ENCODE results near the gene ZNF740.

The ZNF740 gene

DNA sequence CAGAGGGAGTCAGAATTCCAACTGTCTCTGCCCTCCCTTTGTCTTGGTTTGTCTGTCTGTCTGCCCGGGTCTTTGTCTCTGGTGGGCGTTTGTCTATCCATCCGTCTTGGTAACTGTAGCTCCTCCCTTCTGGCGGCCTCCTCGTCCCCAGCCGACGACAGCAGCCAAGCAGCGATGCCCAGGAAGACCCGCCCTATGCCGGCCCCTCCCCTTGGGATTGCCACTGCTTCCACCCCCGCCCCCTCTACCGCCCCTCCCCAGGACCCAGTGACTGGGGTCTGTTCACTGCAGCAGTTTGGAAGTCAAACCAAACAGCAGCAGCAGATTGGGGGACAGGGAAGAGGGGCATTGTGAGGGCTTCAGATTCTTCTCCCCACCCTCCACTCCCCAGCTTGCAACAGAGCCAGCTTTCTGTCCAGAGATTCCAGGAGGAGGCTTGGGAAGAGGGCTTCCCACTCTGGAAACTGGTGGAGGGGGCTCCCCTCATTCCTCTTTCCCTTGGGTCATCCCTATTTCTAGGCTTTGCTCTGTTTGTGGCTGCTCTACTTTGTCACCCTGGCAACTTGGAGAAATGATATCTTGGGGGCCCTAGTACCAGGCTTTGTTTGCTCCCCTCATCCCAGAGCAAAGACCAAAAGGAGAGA lies 53.9 kb downstream of the ZNF740 start:
- H3K36me3 ChIP-seq (ENCODE audit: control insufficient read depth in 1 of 2, insufficient read depth in 2 of 2, low read length in 2 of 2), result no peaks in the 10 kb centered on the region
- H4K12ac ChIP-seq (ENCODE audit: low read depth, low read length), result no peak overlapping the region
- no peak overlapping the region for H3K14ac ChIP-seq (ENCODE audit: low read length)
- no peak overlapping the region for H4K8ac ChIP-seq (ENCODE audit: low read depth, low read length)
- peaks cover 3% of the 10 kb centered on the region for H3K79me2 ChIP-seq (ENCODE audit: control insufficient read depth, insufficient read depth, low read length, poor library complexity)
- no peak overlapping the region for H2BK120ac ChIP-seq (ENCODE audit: insufficient read depth, low read length, poor library complexity)
- no peak overlapping the region for H2AK5ac ChIP-seq (ENCODE audit: low read length)
- peaks cover 34 to 41% of the 10 kb centered on the region in 2 experiments for H3K4me1 ChIP-seq (ENCODE audit: control insufficient read depth in 1 of 2, insufficient read depth in 2 of 2, low read length in 2 of 2)
- no peaks in the 10 kb centered on the region for H3K9me3 ChIP-seq (ENCODE audit: insufficient read depth, low read depth, low read length)
- no peak overlapping the region for H3K27ac ChIP-seq (ENCODE audit: low read depth, low read length)
- peak overlapping the region; percentile 31 for H3K4me2 ChIP-seq (ENCODE audit: low read length)
- no peak for DNase-seq
- H2BK5ac ChIP-seq (ENCODE audit: low read depth, low read length, poor library complexity), result no peak overlapping the region
- H3K18ac ChIP-seq (ENCODE audit: low read length), result no peak overlapping the region
- H2BK12ac ChIP-seq (ENCODE audit: low read length), result no peak overlapping the region
- WGBS (ENCODE audit: extremely low coverage, insufficient coverage, insufficient read length), result no CpG with 5 or more reads among the region's 12 CpGs
- no peak overlapping the region for H3K4ac ChIP-seq (ENCODE audit: low read depth, low read length)
- peak overlapping the region; percentile 58 for H4K91ac ChIP-seq (ENCODE audit: low read depth, low read length)
- no peak overlapping the region for H3K9ac ChIP-seq (ENCODE audit: low read length)
- no peak overlapping the region for H2AFZ ChIP-seq (ENCODE audit: insufficient read depth, low read length, poor library complexity)
- no peak overlapping the region for H3K4me3 ChIP-seq (ENCODE audit: low read depth, low read length)
- H3K27me3 ChIP-seq (ENCODE audit: insufficient read depth, low read length), result no peaks in the 10 kb centered on the region
- no peak overlapping the region for H3K23ac ChIP-seq (ENCODE audit: low read length)
- peaks cover 21% of the 10 kb centered on the region for H3K79me1 ChIP-seq (ENCODE audit: low read length)

DNA sequence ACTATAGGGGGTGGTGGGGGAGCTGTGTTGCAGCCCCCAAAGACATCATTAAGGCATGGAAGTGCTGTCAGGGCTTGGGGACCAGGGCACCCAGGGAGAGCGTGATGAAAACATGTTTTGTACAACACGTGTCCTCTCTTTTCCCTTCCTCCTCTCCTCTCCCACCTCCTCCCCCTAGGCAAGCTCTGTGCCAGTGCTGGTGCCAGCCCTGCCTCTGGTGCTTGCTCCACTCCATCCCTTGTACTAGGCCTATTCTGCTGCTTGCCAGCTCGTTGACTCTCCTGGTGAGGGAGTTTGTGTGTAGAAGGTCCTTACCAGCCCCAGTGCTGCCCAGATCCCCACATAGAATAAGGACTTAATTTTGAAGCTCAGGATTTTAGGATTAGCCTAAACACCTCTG lies 54.6 kb downstream of the ZNF740 start:
- no peak overlapping the region for H4K12ac ChIP-seq (ENCODE audit: low read depth, low read length)
- H2BK120ac ChIP-seq (ENCODE audit: insufficient read depth, low read length, poor library complexity), result no peak overlapping the region
- H2BK12ac ChIP-seq (ENCODE audit: low read length), result peak overlapping the region; percentile 63
- H3K4ac ChIP-seq (ENCODE audit: low read depth, low read length), result no peak overlapping the region
- DNase-seq, result no peak
- H4K91ac ChIP-seq (ENCODE audit: low read depth, low read length), result no peak overlapping the region
- no peaks in the 10 kb centered on the region for H3K9me3 ChIP-seq (ENCODE audit: insufficient read depth, low read depth, low read length)
- no peak overlapping the region for H3K4me2 ChIP-seq (ENCODE audit: low read length)
- peak overlapping the region; percentile 49 for H2AK5ac ChIP-seq (ENCODE audit: low read length)
- H3K18ac ChIP-seq (ENCODE audit: low read length), result no peak overlapping the region
- no peaks in the 10 kb centered on the region for H3K36me3 ChIP-seq (ENCODE audit: control insufficient read depth in 1 of 2, insufficient read depth in 2 of 2, low read length in 2 of 2)
- H3K79me1 ChIP-seq (ENCODE audit: low read length), result peaks cover 21% of the 10 kb centered on the region
- no peak overlapping the region for H3K23ac ChIP-seq (ENCODE audit: low read length)
- no peak overlapping the region for H3K27ac ChIP-seq (ENCODE audit: low read depth, low read length)
- peaks cover 29 to 36% of the 10 kb centered on the region in 2 experiments for H3K4me1 ChIP-seq (ENCODE audit: control insufficient read depth in 1 of 2, insufficient read depth in 2 of 2, low read length in 2 of 2)
- no peak overlapping the region for H4K8ac ChIP-seq (ENCODE audit: low read depth, low read length)
- no peak overlapping the region for H3K14ac ChIP-seq (ENCODE audit: low read length)
- H3K9ac ChIP-seq (ENCODE audit: low read length), result no peak overlapping the region
- no CpG with 5 or more reads among the region's 3 CpGs for WGBS (ENCODE audit: extremely low coverage, insufficient coverage, insufficient read length)
- H3K27me3 ChIP-seq (ENCODE audit: insufficient read depth, low read length), result no peaks in the 10 kb centered on the region
- peaks cover 3% of the 10 kb centered on the region for H3K79me2 ChIP-seq (ENCODE audit: control insufficient read depth, insufficient read depth, low read length, poor library complexity)
- no peak overlapping the region for H2BK5ac ChIP-seq (ENCODE audit: low read depth, low read length, poor library complexity)
- H3K4me3 ChIP-seq (ENCODE audit: low read depth, low read length), result no peak overlapping the region
- no peak overlapping the region for H2AFZ ChIP-seq (ENCODE audit: insufficient read depth, low read length, poor library complexity)

DNA sequence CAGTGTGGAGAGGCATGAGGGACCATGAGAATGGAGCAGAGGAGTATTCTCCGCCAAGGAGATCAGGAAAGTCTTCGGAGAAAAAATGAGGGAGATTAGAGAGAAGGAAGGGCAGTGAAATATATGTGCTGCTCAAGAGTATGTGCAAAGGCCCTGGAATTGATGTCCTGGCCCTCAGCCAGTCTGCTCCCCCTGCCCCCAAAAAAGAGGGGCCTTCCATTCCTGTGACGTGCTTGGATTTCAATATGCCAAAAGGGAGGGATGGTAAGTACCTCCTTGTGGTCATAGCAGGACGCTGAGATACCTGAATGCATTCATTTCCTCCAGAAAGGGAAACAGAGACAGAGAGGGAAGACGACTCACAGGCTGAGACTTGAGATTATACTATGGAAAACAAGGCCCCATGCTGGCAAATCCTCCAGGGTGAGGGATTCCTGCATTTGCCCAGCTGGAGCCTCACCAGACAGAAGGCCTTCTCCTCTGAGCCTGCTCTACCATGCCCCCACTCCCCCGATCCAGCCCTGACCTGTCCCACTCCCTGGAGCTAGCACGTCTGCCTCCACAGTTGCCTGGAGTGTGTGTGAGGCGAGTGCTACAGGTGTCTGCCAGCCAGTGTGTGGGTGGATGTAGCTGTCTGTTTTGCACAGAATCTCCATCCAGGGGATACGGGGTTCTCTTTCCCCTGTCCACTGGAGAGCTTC lies 55.4 kb downstream of the ZNF740 start:
- no peaks in the 10 kb centered on the region for H3K27me3 ChIP-seq (ENCODE audit: insufficient read depth, low read length)
- no peak overlapping the region for H3K23ac ChIP-seq (ENCODE audit: low read length)
- H3K27ac ChIP-seq (ENCODE audit: low read depth, low read length), result no peak overlapping the region
- no peak overlapping the region for H3K4me2 ChIP-seq (ENCODE audit: low read length)
- no peak overlapping the region for H4K12ac ChIP-seq (ENCODE audit: low read depth, low read length)
- H2BK120ac ChIP-seq (ENCODE audit: insufficient read depth, low read length, poor library complexity), result no peak overlapping the region
- H3K18ac ChIP-seq (ENCODE audit: low read length), result no peak overlapping the region
- no peak overlapping the region for H2AK5ac ChIP-seq (ENCODE audit: low read length)
- no peaks in the 10 kb centered on the region for H3K9me3 ChIP-seq (ENCODE audit: insufficient read depth, low read depth, low read length)
- H2BK5ac ChIP-seq (ENCODE audit: low read depth, low read length, poor library complexity), result no peak overlapping the region
- H4K8ac ChIP-seq (ENCODE audit: low read depth, low read length), result no peak overlapping the region
- no peak overlapping the region for H3K9ac ChIP-seq (ENCODE audit: low read length)
- WGBS (ENCODE audit: extremely low coverage, insufficient coverage, insufficient read length), result no CpG with 5 or more reads among the region's 9 CpGs
- no peak overlapping the region for H4K91ac ChIP-seq (ENCODE audit: low read depth, low read length)
- DNase-seq, result no peak
- peaks cover 27 to 30% of the 10 kb centered on the region in 2 experiments for H3K4me1 ChIP-seq (ENCODE audit: control insufficient read depth in 1 of 2, insufficient read depth in 2 of 2, low read length in 2 of 2)
- H2BK12ac ChIP-seq (ENCODE audit: low read length), result no peak overlapping the region
- peaks cover 3% of the 10 kb centered on the region for H3K79me2 ChIP-seq (ENCODE audit: control insufficient read depth, insufficient read depth, low read length, poor library complexity)
- H3K14ac ChIP-seq (ENCODE audit: low read length), result no peak overlapping the region
- peaks cover 21% of the 10 kb centered on the region for H3K79me1 ChIP-seq (ENCODE audit: low read length)
- H3K4ac ChIP-seq (ENCODE audit: low read depth, low read length), result no peak overlapping the region
- H3K4me3 ChIP-seq (ENCODE audit: low read depth, low read length), result no peak overlapping the region
- H2AFZ ChIP-seq (ENCODE audit: insufficient read depth, low read length, poor library complexity), result no peak overlapping the region
- no peaks in the 10 kb centered on the region for H3K36me3 ChIP-seq (ENCODE audit: control insufficient read depth in 1 of 2, insufficient read depth in 2 of 2, low read length in 2 of 2)

DNA sequence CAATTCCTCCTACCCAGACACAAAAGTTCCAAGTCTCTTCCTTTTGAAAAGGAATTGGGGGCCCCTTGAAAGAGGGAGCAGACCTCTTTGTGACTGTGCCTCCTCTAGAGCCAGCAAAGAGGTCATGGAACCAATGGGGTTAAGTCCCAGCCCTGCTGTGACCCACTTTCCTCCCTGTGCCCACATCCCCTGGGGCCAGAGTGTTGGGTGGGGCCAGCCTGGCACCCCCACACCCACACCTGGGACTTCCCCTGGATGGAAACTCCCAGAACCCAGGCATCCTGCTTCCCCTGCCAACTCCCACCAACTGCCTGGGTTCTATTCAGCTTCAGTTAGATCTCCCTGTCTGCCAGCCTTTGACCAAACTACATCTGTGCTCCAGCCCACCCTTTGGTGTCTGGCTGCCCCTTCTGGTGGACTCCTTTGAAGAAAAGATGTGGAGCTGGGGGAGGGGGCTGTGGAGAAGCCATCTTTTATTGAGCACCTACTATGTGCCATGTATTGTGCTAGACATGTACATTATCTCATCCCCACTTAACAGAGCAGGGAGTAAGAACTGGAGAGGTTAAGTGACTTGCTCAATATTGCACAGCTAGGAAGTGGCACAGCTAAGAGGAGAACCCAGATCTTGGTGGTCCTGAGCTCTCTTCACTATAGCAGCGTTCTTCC lies 56.1 kb downstream of the ZNF740 start:
- Histone ChIP-seq H2BK5ac (ENCODE audit: low read depth, low read length, poor library complexity) (no peak overlapping the region), H3K79me1 (ENCODE audit: low read length) (peaks cover 15% of the 10 kb centered on the region), H3K9me3 (ENCODE audit: insufficient read depth, low read depth, low read length) (no peaks in the 10 kb centered on the region), H2AK5ac (ENCODE audit: low read length) (no peak overlapping the region), H3K9ac (ENCODE audit: low read length) (no peak overlapping the region), H2BK120ac (ENCODE audit: insufficient read depth, low read length, poor library complexity) (no peak overlapping the region), H3K27me3 (ENCODE audit: insufficient read depth, low read length) (no peaks in the 10 kb centered on the region), H3K14ac (ENCODE audit: low read length) (no peak overlapping the region), H2BK12ac (ENCODE audit: low read length) (no peak overlapping the region), H3K23ac (ENCODE audit: low read length) (no peak overlapping the region), H3K79me2 (ENCODE audit: control insufficient read depth, insufficient read depth, low read length, poor library complexity) (peaks cover under 1% of the 10 kb centered on the region), H3K4me2 (ENCODE audit: low read length) (no peak overlapping the region), H3K4ac (ENCODE audit: low read depth, low read length) (no peak overlapping the region), H4K91ac (ENCODE audit: low read depth, low read length) (no peak overlapping the region), H3K18ac (ENCODE audit: low read length) (no peak overlapping the region), H3K36me3 (ENCODE audit: control insufficient read depth in 1 of 2, insufficient read depth in 2 of 2, low read length in 2 of 2) (no peaks in the 10 kb centered on the region), H4K8ac (ENCODE audit: low read depth, low read length) (no peak overlapping the region), H4K12ac (ENCODE audit: low read depth, low read length) (no peak overlapping the region), H2AFZ (ENCODE audit: insufficient read depth, low read length, poor library complexity) (no peak overlapping the region), H3K4me1 (ENCODE audit: control insufficient read depth in 1 of 2, insufficient read depth in 2 of 2, low read length in 2 of 2) (peaks cover 20 to 23% of the 10 kb centered on the region in 2 experiments), H3K4me3 (ENCODE audit: low read depth, low read length) (no peak overlapping the region), H3K27ac (ENCODE audit: low read depth, low read length) (no peak overlapping the region)
- no CpG with 5 or more reads among the region's 1 CpG for WGBS (ENCODE audit: extremely low coverage, insufficient coverage, insufficient read length)
- DNase-seq, result no peak
